Prostate gland (tissue), 2 donors: ENCODE results near the gene PLXNB1. TPM values are rescaled to one million over a fixed set of nuclear protein-coding genes. Genes with fewer than 3 reads are reported as not detected.

Source experiments
- DNase-seq: peaks from one replicate; pipeline ENCODE4 v3.0.0-alpha.2; 2019; ENCODE audit warnings: low spot score
- H3K27ac ChIP-seq, 2 donors: fragments of 200-600 bp; sonication (generic); 2 replicates each; pipeline ENCODE4 v1.5.1; 2017 to 2019
- H3K27me3 ChIP-seq: fragments of 200-600 bp; sonication (generic); replicated peaks from 2 replicates; pipeline ENCODE4 v1.5.1; 2019; ENCODE audit not compliant: insufficient read depth
- H3K36me3 ChIP-seq, 2 donors: fragments of 200-600 bp; sonication (generic); 1 replicate in 1 of 2; 2 replicates in 1 of 2; pipeline versions ENCODE4 v1.5.1 to v1.8.1; 2017 to 2019
- H3K4me1 ChIP-seq: fragments of 200-600 bp; sonication (generic); replicated peaks from 2 replicates; pipeline ENCODE4 v1.5.1; 2019
- H3K4me3 ChIP-seq, 2 donors: fragments of 200-600 bp; sonication (generic); 2 replicates each; pipeline ENCODE4 v1.5.1; 2017 to 2019
- H3K9me3 ChIP-seq: fragments of 200-600 bp; sonication (generic); 2 replicates; pipeline ENCODE4 v1.5.1; 2017
- POLR2A ChIP-seq: fragments of 450-650 bp; IDR thresholded peaks from one replicate; pipeline ENCODE4 v1.6.1; 2016; ENCODE audit warnings: antibody characterized with exemption, mild to moderate bottlenecking
- POLR2AphosphoS5 ChIP-seq: sonication (generic); formaldehyde crosslinking; IDR thresholded peaks from one replicate; pipeline ENCODE4 v1.6.1; 2017; ENCODE audit warnings: antibody characterized with exemption
- WGBS: methylation state at CpG from one replicate; pipeline ENCODE4 v1.1.5; 2018; 5-methylcytosine and 5-hydroxymethylcytosine counted together
- intact Hi-C: fragments of 100-400 bp; cut with DNase I; formaldehyde crosslinking; loops from one replicate; pipeline ENCODE4 v1.14.2; 2022
- total RNA-seq, 2 donors: library from RNA; depleted of rRNA; stranded (reverse); fragments of >200 nt; gene quantifications; one replicate each; pipeline ENCODE4 v1.1.0, GENCODE V29; 2016
- TF ChIP-seq, protein P1 (sequence below), 4 experiments: fragments of 200-600 bp in 2 of 4; fragments of 450-650 bp in 2 of 4; sonication (generic) in 2 of 4; IDR thresholded peaks; 1 replicate in 3 of 4; 2 replicates in 1 of 4; pipeline ENCODE4 v1.5.1; 2016 to 2019; ENCODE audit warnings: antibody characterized with exemption in 4 of 4, mild to moderate bottlenecking in 2 of 4, moderate library complexity in 2 of 4

The PLXNB1 gene
- total RNA-seq, 2 donors from 2014 or later, result 115 to 182 TPM

- no peak overlapping the region for H3K27ac ChIP-seq
- H3K9me3 ChIP-seq, result no peaks in the 10 kb centered on the region
- no peak overlapping the region for H3K4me3 ChIP-seq
- DNase-seq, result no peak
- no peaks in the 10 kb centered on the region for H3K27me3 ChIP-seq
- intact Hi-C loops, result loop anchor here (1.0 to 10.0 kb wide), 3 partner anchors 132 to 244 kb away; partner anchors contain the start of gene NME6
- H3K36me3 ChIP-seq, result no peaks in the 10 kb centered on the region
- TF ChIP-seq POLR2AphosphoS5 (no peak), POLR2A (no peak)
- TF ChIP-seq, protein P1, sequence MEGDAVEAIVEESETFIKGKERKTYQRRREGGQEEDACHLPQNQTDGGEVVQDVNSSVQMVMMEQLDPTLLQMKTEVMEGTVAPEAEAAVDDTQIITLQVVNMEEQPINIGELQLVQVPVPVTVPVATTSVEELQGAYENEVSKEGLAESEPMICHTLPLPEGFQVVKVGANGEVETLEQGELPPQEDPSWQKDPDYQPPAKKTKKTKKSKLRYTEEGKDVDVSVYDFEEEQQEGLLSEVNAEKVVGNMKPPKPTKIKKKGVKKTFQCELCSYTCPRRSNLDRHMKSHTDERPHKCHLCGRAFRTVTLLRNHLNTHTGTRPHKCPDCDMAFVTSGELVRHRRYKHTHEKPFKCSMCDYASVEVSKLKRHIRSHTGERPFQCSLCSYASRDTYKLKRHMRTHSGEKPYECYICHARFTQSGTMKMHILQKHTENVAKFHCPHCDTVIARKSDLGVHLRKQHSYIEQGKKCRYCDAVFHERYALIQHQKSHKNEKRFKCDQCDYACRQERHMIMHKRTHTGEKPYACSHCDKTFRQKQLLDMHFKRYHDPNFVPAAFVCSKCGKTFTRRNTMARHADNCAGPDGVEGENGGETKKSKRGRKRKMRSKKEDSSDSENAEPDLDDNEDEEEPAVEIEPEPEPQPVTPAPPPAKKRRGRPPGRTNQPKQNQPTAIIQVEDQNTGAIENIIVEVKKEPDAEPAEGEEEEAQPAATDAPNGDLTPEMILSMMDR (IDR thresholded peaks at IDR 0.05), result no peak
- 4% methylated on average over 1 of the region's 1 CpG for WGBS
- H3K4me1 ChIP-seq, result no peaks in the 10 kb centered on the region
These were observed 6.5 kb upstream of the PLXNB1 start for GRCh38 chr3:48436477-48436787.

GRCh38 chr3:48435774-48436476 is 6.0 kb upstream of the PLXNB1 start:
- 37% methylated on average over 7 of the region's 7 CpGs for WGBS
- Histone ChIP-seq H3K27me3 (no peaks in the 10 kb centered on the region), H3K4me1 (peaks cover under 1% of the 10 kb centered on the region), H3K36me3 (no peaks in the 10 kb centered on the region), H3K4me3 (no peak overlapping the region), H3K27ac (peak overlapping the region; percentile 34 to 35), H3K9me3 (no peaks in the 10 kb centered on the region)
- peak; percentile 88 for DNase-seq
- intact Hi-C loops, result loop anchor here (1.0 to 10.0 kb wide), 4 partner anchors 38 to 244 kb away; partner anchors contain the start of gene NME6
- peak; percentile 11 for TF ChIP-seq POLR2A
- TF ChIP-seq POLR2AphosphoS5, result peak; percentile 80
- TF ChIP-seq, protein P1 (IDR thresholded peaks at IDR 0.05), result peak; percentile 97 to 100 (median 100)

- peak overlapping the region; percentile 34 to 35 for H3K27ac ChIP-seq
- H3K27me3 ChIP-seq, result no peaks in the 10 kb centered on the region
- intact Hi-C loops, result loop anchor here (1.0 to 10.0 kb wide), 3 partner anchors 37 to 243 kb away; partner anchors contain the start of gene NME6
- H3K36me3 ChIP-seq, result no peaks in the 10 kb centered on the region
- DNase-seq, result no peak
- 91% methylated on average over 4 of the region's 4 CpGs for WGBS
- H3K4me3 ChIP-seq, result no peak overlapping the region
- peaks cover 7% of the 10 kb centered on the region for H3K4me1 ChIP-seq
- no peaks in the 10 kb centered on the region for H3K9me3 ChIP-seq
- TF ChIP-seq, protein P1 (IDR thresholded peaks at IDR 0.05), result no peak
- no peak for TF ChIP-seq POLR2A
- TF ChIP-seq POLR2AphosphoS5, result no peak
These were observed 5.3 kb upstream of the PLXNB1 start for GRCh38 chr3:48435223-48435595.

GRCh38 chr3:48434591-48435222 is 4.8 kb upstream of the PLXNB1 start:
- Histone ChIP-seq H3K36me3 (no peaks in the 10 kb centered on the region), H3K27me3 (no peaks in the 10 kb centered on the region), H3K9me3 (no peaks in the 10 kb centered on the region), H3K4me3 (no peak overlapping the region), H3K27ac (peak overlapping the region in 1 of 2 donors; percentile 25), H3K4me1 (peaks cover 7% of the 10 kb centered on the region)
- no peak for DNase-seq
- intact Hi-C loops, result loop anchor here (1.0 to 10.0 kb wide), 4 partner anchors 36 to 242 kb away; partner anchors contain the start of gene NME6
- no peak for TF ChIP-seq POLR2AphosphoS5
- TF ChIP-seq, protein P1 (IDR thresholded peaks at IDR 0.05), result no peak
- TF ChIP-seq POLR2A, result no peak
- WGBS, result 66% methylated on average over 14 of the region's 15 CpGs
